ENCODE measurements around the gene WWC2.

The WWC2 gene

DNA sequence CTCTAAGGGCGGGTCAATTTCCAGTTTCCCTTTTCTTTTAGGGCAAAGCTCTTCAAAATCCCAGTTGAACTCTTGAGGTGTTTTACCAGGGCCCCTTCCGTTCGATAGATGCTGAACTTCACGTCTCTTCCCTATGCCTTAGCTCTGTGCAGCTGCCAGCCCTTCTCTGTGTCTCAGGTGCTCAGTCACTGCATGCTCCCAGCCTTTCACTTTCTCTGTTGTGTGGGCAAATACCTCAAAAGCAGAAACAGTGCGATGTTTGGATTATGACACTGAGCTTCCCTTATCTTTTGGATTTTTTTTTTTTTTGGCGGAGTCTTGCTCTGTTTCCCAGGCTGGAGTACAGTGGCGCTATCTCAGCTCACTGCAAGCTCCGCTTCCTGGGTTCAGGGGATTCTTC, 112.5 kb downstream of the WWC2 start:
- DNase-seq: no peak

DNA sequence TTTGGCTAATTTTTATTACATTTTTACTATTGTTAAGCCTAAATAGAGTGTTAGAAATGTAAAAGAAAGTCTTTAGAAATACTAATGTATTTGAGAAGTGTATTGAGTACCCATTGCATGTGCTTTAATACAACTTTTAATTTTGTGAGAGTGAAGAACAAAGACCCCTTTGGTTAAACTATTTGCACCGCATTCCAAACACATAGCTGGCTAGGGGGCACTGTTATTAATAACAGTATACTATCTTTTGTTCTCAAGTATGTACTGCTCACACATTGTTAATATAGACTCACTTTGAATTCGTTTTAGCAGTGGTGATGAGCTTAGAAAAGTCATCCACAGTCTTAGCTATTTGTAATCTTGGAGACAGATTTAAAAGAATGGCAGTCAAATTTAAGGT, 114.9 kb downstream of the WWC2 start:
- DNase-seq: no peak

DNA sequence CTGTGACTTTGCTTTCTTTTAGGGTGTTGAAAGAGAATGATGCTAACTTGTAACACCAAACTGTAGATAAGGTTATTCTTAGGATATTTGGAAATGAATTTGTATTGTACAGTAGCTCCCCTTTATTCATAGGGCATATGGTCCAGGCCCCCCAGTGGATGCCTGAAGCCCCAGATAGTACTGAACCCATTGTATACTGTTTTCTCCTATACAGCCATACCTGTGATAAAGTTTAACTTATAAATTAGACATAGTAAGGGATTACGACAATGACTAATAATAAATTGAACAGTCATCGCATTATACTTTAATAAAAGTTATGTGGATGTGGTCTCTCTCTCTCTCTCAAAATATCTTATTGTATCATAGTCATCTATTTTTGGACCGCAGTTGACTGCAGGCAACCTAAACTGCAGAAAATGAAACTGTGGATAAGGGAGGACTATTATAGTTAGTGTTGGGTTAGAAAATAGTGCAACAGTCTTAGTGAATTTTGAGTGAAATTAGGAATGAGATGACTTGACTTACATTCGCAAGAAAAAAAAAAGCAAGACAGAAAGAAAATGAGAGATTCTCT, 115.9 kb downstream of the WWC2 start:
- no peak for DNase-seq

DNA sequence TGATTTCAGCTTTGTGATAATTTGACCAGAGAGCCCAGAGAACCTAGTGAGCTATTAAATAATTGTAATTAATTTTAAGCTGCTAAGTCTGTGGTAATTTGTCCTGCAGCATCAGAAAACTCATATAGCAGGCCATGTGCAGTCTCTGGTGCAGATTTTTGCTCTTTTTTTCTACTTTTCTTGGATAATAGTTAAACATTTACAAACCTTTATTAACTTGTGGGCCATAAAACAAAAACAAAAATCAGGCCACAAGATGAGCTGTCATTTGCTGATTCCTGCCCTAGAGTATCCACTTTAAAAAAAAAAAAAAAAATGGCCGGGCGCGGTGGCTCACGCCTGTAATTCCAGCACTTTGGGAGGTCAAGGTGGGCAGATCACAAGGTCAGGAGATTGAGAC, 121.2 kb downstream of the WWC2 start:
- DNase-seq: no peak

DNA sequence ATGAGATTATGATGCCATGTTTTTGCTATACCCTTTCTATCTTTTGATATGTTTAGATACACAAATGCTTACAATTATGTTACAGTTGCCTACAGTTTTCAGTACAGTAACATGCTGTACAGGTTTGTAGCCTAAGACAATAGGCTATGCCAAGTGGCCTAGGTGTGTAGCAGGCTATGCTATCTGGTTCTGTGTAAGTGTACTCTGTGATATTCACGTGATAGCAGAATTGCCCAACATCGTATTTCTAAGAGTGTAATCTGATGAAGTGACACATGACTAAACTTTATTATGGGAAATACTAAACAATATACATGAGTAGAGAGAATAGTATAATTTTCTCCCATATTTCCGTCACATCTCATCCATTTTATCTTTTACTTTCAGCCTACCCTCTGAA, 124.0 kb downstream of the WWC2 start:
- no peak for DNase-seq

DNA sequence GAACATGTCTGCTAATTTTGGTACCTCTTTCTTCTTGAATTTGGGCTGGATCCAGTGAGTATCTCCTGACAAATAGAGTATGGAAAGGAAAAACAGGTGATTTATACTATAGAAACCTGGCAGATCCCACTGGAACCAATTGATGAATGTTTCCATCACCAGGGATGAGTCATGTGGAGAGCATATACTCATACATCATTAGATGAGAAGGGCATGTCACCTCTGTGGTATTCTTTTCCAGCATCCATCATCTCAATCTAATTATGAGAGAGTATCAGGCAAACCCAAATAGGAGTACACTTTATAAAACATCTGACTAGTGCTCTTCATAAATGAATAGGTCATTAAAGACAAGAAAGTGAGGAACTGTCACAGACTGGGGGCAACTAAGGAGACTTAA, 130.3 kb downstream of the WWC2 start:
- no peak for DNase-seq

DNA sequence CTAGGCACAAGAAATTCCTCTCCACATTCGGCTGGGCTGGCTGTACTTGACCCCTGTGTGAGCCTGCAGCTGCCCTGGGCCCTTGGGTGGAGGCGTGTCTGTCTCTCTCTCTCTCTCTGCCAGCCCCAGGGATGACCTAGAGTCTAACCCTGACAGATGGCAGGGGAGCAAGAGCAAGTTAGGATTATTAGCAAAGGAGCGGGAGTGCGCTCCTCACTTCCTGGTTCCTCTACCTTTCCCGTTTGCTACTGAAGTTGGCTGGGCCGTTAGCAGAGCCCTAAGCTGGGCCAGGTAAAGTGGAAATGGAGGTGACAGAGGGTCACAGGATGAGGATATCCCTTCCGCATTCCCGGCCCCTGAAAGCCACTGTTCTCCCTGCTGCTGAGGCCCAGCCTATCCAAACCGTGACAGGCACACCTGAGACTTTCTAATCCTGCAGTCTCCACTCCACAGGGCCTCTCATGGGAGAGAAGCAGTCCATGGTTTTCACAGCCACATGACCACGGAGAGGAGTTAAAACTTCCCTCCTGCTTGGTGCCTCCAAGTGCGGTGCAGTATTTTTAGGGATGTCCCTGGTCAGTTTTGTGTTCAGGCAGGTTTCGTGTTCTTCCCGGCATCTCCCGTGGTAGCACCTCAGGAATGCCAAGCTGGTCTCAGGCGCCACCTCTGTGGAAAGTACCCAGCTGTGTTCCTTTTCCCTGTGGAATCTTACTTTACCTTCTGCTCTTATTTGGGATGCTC, 141.7 kb downstream of the WWC2 start:
- no peak for DNase-seq

DNA sequence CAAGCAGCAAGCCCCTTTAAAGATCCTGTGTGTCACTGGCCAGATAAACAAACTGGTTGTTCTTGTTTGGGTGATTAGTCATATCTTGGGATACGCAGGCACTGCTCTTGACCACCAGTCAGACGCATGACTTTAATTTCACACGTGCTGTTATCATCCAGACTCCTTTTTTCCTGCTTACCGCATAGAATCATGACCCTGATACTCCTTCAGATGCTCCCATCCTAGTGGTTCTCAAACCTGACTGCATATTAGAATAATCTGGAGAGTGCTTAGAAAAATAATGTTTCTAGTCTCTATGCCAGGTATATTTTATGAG, 142.2 kb downstream of the WWC2 start:
- no peak for DNase-seq

DNA sequence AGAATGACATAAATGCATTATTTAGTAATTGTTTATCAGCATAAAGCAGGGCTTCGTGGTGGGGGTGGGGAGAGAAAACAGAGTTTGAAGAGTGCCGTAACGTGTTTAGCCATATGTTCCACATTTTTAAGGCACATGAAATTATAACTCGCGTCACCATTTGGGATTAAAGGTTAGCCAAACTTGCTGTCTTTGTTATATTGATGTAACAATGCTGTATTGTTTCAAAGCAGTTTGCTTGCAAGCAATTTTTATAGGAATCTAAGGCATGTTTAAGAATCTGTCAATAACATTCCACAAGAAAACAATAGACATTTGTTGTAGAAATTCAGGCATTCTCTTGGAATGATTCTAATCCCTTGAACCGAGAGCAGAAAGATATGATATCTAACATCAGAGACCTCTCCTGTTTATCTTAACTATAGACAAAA, 142.7 kb downstream of the WWC2 start:
- no peak for DNase-seq

DNA sequence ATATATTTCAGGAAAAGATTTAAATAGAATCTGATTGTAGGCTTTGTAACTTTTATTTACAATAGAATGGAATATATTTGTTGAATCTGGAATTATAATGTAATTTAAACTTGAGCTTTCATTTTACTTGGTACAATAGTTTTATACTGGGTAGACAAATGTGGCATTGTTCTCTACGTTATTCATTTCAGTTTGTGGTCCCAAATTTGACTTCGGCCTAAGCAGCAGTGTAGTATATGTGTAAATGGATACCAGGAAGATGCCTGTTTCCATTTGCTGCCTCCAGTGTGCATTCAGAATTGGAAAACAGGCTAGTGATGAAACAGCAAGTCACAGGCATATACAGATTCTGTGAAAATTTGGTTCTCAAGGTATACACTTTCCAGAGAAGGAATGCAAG, 143.2 kb downstream of the WWC2 start:
- DNase-seq: no peak

DNA sequence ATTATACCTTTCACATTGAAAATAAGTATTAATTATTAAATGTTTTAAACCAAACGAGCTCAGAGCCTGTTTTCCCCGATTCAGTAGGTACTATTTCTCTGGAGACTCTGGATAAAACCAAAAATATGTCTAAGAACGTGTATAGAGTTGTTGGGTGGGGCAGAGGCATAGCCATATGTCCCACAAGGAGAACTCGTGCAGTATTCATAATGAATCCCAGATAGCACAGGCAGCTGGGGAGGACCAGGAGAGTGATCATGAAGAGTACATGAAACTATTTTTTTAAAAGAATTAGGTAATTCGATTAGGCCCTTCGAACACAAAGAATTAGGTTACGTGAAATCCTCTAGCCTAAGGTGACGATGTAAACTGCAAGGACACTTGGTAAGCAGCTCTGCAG, 145.0 kb downstream of the WWC2 start:
- DNase-seq: no peak

DNA sequence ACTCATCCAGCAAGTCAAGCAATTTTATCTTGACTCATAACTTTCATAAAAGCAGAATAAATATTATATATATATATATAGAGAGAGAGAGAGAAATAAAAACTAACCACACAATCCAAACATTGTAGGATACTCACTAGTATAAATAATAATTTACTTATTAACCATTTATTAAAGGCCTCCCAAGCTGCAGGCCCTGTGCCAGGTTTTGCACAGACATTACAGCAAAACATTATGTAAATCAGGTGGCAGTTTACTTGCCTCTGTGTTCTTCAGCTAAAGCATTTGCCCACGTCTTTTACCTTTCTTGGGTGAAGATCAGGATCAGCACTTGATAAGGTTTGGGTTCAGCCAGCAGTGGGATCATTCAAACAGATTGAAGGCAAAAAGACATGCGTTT, 145.4 kb downstream of the WWC2 start:
- no peak for DNase-seq

DNA sequence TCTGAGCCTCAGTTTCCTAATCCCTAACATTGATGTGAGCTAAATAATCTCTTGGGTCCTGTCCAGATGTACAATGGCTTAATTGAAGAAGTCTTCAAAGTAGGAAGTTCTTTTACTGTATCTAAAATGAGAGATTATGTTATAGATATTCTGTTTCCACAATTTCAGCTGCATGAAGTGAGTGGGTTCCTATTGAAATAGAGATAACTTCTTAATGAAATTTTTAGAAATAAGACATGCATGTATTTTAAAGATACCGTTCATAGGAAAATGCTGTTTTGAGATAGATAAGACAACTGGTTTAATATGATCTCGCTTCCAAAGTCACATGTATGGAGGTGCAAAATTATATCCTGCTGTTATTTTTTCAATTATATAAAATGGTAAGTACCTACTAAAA, 149.1 kb downstream of the WWC2 start:
- no peak for DNase-seq

DNA sequence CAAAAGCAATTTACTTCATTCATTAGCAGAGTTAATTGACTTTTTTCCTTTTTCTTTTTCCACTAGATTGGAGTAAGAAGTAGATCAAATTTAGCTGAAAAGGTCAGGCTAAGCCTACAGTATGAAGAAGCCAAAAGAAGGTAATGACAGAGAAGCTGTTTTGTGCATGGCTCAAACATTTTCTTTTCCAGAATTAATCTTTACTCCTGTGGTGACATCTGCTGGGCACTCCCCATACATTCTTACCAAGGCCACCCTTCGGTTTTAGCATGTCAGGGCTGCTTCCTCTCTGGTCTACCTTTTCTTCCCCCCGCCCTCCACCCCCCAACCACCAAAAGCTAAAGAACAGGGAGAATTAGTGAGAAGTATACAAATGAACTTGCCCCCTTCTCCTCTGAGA, 150.8 kb downstream of the WWC2 start:
- DNase-seq: no peak

DNA sequence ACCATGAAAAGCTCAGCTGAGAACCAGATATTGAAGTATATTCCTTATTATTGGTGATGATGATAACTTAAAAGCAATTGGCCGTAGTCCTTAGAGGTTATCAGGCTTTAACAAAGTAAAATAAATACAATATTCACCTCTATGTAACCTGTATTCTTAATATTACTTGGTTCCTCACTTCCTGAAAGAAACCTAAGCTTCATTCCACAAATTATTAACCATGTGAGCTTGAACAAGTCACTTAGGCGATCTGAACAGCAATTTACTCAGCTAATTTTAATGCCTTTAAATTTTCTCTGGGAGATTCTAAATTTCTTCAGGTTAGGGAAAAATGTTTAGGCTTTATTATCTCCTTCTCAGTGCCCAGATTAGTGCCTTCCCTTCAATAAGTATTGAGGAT, 151.8 kb downstream of the WWC2 start:
- no peak for DNase-seq

DNA sequence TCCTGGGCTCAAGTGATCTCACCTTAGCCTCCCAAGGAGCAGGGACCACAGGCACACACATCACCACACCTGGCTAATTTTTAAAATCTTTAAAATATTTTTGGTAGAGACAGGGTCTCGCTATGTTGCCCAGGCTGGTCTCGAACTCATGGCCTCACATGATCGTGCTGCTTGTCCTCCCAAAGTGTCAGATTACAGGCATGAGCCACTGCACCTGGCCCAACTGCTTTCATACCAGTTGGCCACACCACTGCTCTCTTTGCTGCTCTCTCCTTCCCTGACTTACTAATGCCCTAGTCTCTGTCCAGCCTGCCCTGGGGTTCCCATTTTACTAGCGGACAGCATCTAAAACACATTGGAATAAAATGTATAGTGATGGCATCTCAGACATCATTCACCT, 153.9 kb downstream of the WWC2 start:
- no peak for DNase-seq

DNA sequence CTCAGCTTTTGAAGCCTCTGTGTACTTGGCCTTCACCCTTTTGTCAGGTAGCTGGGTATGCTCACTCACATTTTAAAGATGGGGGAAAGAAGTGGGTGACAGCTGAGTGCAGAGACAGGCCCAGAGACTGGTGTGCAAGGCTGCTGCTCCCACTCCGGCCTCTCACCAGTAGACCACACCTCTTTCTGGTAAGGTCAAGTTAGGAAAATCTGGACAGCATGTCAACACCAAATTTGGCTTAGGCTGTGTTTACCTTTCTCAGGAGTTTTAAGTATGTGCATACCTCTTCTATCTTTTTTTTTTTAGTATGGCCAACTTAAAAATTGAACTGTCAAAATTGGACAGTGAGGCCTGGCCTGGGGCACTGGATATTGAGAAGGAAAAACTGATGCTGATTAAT, 154.4 kb downstream of the WWC2 start:
- DNase-seq: no peak

DNA sequence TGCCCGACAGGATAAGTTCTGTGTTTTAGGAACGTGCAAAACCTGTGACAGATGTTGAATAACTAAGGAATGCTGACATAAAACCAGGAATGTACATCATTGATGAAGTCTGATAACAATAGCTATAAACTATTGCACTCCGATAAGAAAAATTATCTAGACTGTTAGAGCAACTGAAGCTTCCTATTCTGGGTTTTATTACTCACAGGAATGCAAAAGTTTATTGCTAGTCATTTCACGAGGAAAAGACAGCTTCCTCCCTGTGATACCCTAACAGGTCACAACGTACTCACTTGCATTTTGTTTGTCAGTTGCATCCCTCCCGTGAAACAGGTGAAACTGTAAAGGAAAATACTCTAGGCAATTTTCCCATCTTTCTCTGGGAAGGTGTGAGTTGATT, 155.1 kb downstream of the WWC2 start:
- no peak for DNase-seq

DNA sequence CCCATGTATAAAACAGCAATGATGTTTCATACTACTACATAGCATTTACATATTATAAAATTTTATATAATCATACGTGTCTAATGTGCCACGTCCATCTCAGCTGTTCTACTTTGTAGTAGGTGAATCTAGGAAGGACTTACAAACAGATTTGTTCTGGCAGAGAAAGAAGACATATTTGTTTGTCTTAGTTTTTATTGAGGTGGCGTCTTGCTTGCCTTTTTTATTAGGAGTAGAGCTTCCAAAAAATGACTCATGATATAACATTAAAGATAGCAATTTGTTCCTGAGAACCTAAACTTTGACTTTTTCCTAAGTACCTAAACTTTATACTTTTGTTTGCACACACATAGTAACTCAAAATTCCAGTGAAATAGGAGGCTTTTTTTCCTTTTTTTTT, 156.4 kb downstream of the WWC2 start:
- DNase-seq: no peak

DNA sequence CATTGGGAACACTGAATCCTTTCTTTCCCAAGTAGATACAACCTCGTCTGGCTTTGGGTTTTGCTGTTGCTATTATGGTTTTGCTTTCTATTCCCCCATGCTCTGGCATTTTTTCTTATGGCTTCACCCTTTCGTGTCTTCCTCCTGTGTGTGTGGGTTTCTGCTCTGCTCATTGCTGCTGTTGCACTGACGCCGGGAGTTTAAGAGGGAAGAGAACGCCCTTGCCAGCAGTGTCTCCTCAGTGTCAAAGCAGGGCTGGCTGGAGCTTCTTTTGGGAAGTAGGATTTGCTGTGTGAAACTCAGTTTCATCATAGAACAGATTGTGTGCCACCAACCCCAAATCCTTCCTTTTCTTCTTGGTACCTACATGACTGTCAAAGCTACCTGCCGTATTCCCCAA, 157.3 kb downstream of the WWC2 start:
- no peak for DNase-seq

DNA sequence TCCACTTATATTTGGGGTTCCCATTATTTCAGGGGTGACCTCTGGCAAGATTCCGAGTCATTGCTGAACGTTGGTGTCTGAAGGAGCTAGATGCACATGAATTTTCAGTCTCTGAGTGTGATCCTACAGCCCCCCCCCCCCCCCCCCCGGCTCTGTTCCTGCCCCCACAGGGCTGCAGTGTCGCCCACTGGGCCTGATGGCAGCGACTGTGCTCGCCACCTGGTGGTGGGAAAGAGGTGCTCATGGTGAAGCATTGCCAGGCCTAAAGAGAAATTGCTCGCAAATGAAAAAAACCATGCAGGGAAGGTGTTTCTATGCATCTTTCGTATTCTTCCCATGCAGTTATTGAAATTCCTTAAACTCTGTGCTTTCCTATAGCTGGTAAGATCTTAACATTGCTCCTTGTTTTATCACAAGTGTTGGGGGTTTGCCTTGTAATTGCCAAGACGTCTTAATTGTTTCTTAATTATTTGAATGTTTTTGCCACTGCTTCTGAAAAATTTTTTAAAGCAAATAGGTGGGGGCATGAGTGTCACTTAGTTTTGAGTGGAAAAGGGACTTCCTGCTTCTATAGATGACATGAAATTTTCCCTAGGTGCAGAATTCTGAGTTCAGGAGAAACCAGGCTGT, 157.8 kb downstream of the WWC2 start:
- peak; percentile 40 for DNase-seq

DNA sequence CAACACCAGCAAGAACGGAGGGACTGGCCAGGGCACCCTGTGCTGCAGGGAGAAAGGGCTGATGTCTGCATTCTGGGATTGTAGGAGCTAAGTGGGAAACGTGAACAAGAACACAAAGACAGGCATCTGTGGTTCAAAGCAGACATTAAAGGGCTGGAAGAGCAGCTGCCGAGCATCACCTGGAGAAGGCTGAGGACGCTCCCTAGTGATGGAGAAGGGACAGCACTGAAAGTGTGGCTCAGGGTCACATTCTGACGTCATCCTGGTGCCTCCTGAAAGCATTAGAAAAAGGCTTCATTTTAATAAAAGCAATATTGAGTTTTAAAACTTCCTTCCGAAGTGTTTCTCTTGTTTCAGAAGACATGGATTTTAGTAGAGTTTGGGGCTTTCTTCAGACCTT, 158.8 kb downstream of the WWC2 start:
- DNase-seq: no peak

DNA sequence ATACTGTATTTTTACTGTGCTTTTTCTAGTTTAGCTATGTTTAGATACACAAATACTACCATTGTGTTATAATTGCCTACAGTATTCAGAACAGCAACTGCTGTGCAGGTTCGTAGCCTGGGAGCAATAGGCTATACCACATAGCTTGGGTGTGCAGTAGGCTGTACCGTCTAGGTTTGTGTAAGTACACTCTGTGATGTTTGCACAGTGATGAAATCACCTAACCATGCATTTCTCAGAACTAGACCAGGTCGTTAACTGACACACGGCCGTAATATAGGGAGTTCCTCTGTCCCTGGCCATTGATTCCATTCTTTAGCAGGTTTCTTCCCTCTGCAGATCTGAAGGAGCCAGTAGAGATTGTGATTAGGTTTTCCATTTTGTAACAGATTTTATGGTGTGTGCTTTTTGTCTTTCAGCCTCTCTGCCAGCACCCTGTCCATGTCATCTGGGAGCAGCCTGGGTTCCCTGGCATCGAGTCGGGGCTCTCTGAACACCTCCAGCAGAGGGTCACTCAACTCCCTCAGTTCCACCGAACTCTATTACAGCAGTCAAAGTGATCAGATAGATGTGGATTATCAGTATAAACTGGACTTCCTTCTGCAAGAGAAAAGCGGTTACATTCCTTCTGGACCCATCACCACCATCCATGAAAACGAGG, 161.6 kb downstream of the WWC2 start:
- DNase-seq: no peak
